Right lobe of liver (tissue), 4 donors: ENCODE data around the gene MSL2.
"Not testable (repeated sequence)": the region's sequence is repeated elsewhere in the genome, so short reads cannot be mapped to it uniquely, and the experiment has no call there.

ENCODE experiments used
- POLR2A ChIP-seq: fragments of 450-650 bp; IDR thresholded peaks from one replicate; pipeline ENCODE4 v1.6.1; 2017; ENCODE audit warnings: antibody characterized with exemption, mild to moderate bottlenecking
- TF ChIP-seq, protein P1 (sequence below), 4 donors: fragments of 200-600 bp in 3 of 4; fragments of 450-650 bp in 1 of 4; IDR thresholded peaks; one replicate each; pipeline versions ENCODE4 v1.5.1 to v1.8.0; 2016 to 2022; ENCODE audit warnings: antibody characterized with exemption in 4 of 4, mild to moderate bottlenecking in 2 of 4
- donor health status: DM: no; HTN: no; CAD: no.
- donor health status: DM: no; HTN: no; CAD: no.
- donor health status: DM: no; HTN: yes; CAD: no.

- not testable (repeated sequence) for TF ChIP-seq POLR2A
- TF ChIP-seq, protein P1, sequence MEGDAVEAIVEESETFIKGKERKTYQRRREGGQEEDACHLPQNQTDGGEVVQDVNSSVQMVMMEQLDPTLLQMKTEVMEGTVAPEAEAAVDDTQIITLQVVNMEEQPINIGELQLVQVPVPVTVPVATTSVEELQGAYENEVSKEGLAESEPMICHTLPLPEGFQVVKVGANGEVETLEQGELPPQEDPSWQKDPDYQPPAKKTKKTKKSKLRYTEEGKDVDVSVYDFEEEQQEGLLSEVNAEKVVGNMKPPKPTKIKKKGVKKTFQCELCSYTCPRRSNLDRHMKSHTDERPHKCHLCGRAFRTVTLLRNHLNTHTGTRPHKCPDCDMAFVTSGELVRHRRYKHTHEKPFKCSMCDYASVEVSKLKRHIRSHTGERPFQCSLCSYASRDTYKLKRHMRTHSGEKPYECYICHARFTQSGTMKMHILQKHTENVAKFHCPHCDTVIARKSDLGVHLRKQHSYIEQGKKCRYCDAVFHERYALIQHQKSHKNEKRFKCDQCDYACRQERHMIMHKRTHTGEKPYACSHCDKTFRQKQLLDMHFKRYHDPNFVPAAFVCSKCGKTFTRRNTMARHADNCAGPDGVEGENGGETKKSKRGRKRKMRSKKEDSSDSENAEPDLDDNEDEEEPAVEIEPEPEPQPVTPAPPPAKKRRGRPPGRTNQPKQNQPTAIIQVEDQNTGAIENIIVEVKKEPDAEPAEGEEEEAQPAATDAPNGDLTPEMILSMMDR (IDR thresholded peaks at IDR 0.05): not testable (repeated sequence)
Observed at GRCh38 chr3:136222746-136223145, 26.6 kb upstream of the MSL2 start.
